H9 (cell line): ENCODE measurements around the gene IRF6. TPM values are rescaled to one million over a fixed set of nuclear protein-coding genes. Genes with fewer than 3 reads are reported as not detected.

Experiments
- DNase-seq: peaks from one replicate; pipeline ENCODE4 v3.0.0-alpha.2; 2017
- H2AFZ ChIP-seq: one replicate; pipeline ENCODE4 v1.6.1; 2013; ENCODE audit warnings: mild to moderate bottlenecking, low read length, control low read depth, moderate library complexity
- H2AK5ac ChIP-seq: 2 replicates; pipeline ENCODE4 v1.6.1; 2013; ENCODE audit warnings: low read length, control low read depth, mixed read lengths; ENCODE audit not compliant: insufficient read length
- H2BK120ac ChIP-seq: one replicate; pipeline ENCODE4 v1.6.1; 2013; ENCODE audit warnings: low read depth, mild to moderate bottlenecking, low read length, control low read depth, inconsistent platforms; ENCODE audit not compliant: poor library complexity, severe bottlenecking
- H2BK12ac ChIP-seq: 2 replicates; pipeline ENCODE4 v1.6.1; 2013; ENCODE audit warnings: low read length, control low read depth, mixed read lengths, low read depth; ENCODE audit not compliant: insufficient read length
- H2BK15ac ChIP-seq: 2 replicates; pipeline ENCODE4 v1.6.1; 2013; ENCODE audit warnings: low read depth, low read length, control low read depth
- H2BK20ac ChIP-seq: one replicate; pipeline ENCODE4 v1.6.1; 2013; ENCODE audit warnings: low read depth, mild to moderate bottlenecking, low read length, control low read depth, inconsistent platforms; ENCODE audit not compliant: poor library complexity, severe bottlenecking
- H2BK5ac ChIP-seq: 2 replicates; pipeline ENCODE4 v1.6.1; 2013; ENCODE audit warnings: low read length, control low read depth, mixed read lengths; ENCODE audit not compliant: insufficient read length
- H3K14ac ChIP-seq: 2 replicates; pipeline ENCODE4 v1.6.1; 2013; ENCODE audit warnings: low read length, control low read depth; ENCODE audit not compliant: insufficient read depth
- H3K18ac ChIP-seq: 2 replicates; pipeline ENCODE4 v1.6.1; 2013; ENCODE audit warnings: low read depth, mild to moderate bottlenecking, mixed read lengths, low read length, control low read depth; ENCODE audit not compliant: insufficient read length
- H3K23ac ChIP-seq: 2 replicates; pipeline ENCODE4 v1.6.1; 2013; ENCODE audit warnings: low read length, control low read depth, mixed read lengths, low read depth; ENCODE audit not compliant: insufficient read length
- H3K23me2 ChIP-seq: 2 replicates; pipeline ENCODE4 v1.6.1; 2013; ENCODE audit warnings: low read depth, mild to moderate bottlenecking, mixed read lengths, low read length, control low read depth; ENCODE audit not compliant: insufficient read length, poor library complexity, severe bottlenecking
- H3K27ac ChIP-seq: 2 replicates; pipeline ENCODE4 v1.5.1; 2013; ENCODE audit warnings: low read length, control low read depth, mixed read lengths, low read depth; ENCODE audit not compliant: insufficient read length
- H3K27me3 ChIP-seq: 2 replicates; pipeline ENCODE4 v1.6.1; 2013; ENCODE audit warnings: low read length, control low read depth, inconsistent platforms; ENCODE audit not compliant: insufficient read depth
- H3K4ac ChIP-seq: 2 replicates; pipeline ENCODE4 v1.6.1; 2013; ENCODE audit warnings: low read depth, mild to moderate bottlenecking, control low read depth, inconsistent platforms, low read length, moderate library complexity
- H3K4me1 ChIP-seq: 2 replicates; pipeline ENCODE4 v1.6.1; 2013; ENCODE audit warnings: low read length, control low read depth, inconsistent platforms; ENCODE audit not compliant: insufficient read depth
- H3K4me2 ChIP-seq: 2 replicates; pipeline ENCODE4 v1.6.1; 2013; ENCODE audit warnings: low read length, control low read depth, mixed read lengths; ENCODE audit not compliant: insufficient read length, insufficient read depth
- H3K56ac ChIP-seq: 2 replicates; pipeline ENCODE4 v1.6.1; 2013; ENCODE audit warnings: low read depth, mild to moderate bottlenecking, mixed read lengths, low read length, control low read depth; ENCODE audit not compliant: insufficient read length
- H3K79me1 ChIP-seq: 2 replicates; pipeline ENCODE4 v1.6.1; 2013; ENCODE audit warnings: low read depth, mild to moderate bottlenecking, moderate library complexity, low read length, control low read depth, inconsistent platforms; ENCODE audit not compliant: insufficient read depth, poor library complexity, severe bottlenecking
- H3K79me2 ChIP-seq: 2 replicates; pipeline ENCODE4 v1.6.1; 2013; ENCODE audit warnings: low read length, control low read depth, inconsistent platforms; ENCODE audit not compliant: insufficient read depth
- H3K9ac ChIP-seq: 2 replicates; pipeline ENCODE4 v1.6.1; 2013; ENCODE audit warnings: low read length, control low read depth, mixed read lengths; ENCODE audit not compliant: insufficient read length; ENCODE audit errors: extremely low read depth
- H3K9me3 ChIP-seq: one replicate; pipeline ENCODE4 v1.6.1; 2013; ENCODE audit warnings: low read depth, low read length, inconsistent platforms; ENCODE audit not compliant: control insufficient read depth
- H3T11ph ChIP-seq: one replicate; pipeline ENCODE4 v1.6.1; 2013; ENCODE audit warnings: mild to moderate bottlenecking, low read length, control low read depth, inconsistent platforms
- H4K20me1 ChIP-seq: one replicate; pipeline ENCODE4 v1.6.1; 2013; ENCODE audit not compliant: control insufficient read depth, insufficient read length, insufficient read depth
- H4K5ac ChIP-seq: 2 replicates; pipeline ENCODE4 v1.6.1; 2013; ENCODE audit warnings: low read depth, mild to moderate bottlenecking, mixed read lengths, low read length, control low read depth; ENCODE audit not compliant: insufficient read length
- H4K8ac ChIP-seq: replicated peaks from 2 replicates; pipeline ENCODE4 v1.6.1; 2013; ENCODE audit warnings: low read length, control low read depth, mixed read lengths, low read depth; ENCODE audit not compliant: insufficient read length
- H4K91ac ChIP-seq: 2 replicates; pipeline ENCODE4 v1.6.1; 2013; ENCODE audit warnings: low read depth, mild to moderate bottlenecking, moderate library complexity, mixed read lengths, low read length, control low read depth; ENCODE audit not compliant: insufficient read length
- H3K27ac Mint-ChIP-seq, 3 experiments: 2 replicates in 2 of 3; 3 replicates in 1 of 3; pipeline ENCODE4 v1.8.0; 2020 to 2021; ENCODE audit warnings: mixed read lengths in 3 of 3, mild to moderate bottlenecking in 1 of 3, moderate library complexity in 1 of 3
- H3K27me3 Mint-ChIP-seq: 2 replicates; pipeline ENCODE4 v1.8.0; 2021; ENCODE audit warnings: low read depth, mild to moderate bottlenecking, moderate library complexity, mixed read lengths
- H3K36me3 Mint-ChIP-seq, 3 experiments: 2 replicates in 2 of 3; 3 replicates in 1 of 3; pipeline ENCODE4 v1.8.0; 2020 to 2021; ENCODE audit warnings: low read depth in 3 of 3, mixed read lengths in 3 of 3; ENCODE audit not compliant: insufficient read depth in 1 of 3
- H3K4me1 Mint-ChIP-seq, 2 experiments: 2 replicates each; pipeline ENCODE4 v1.8.0; 2020; ENCODE audit warnings: mixed read lengths in 2 of 2
- H3K4me3 Mint-ChIP-seq, 2 experiments: 2 replicates in 1 of 2; 3 replicates in 1 of 2; pipeline ENCODE4 v1.8.0; 2020 to 2021; ENCODE audit warnings: mild to moderate bottlenecking in 2 of 2, mixed read lengths in 2 of 2, moderate library complexity in 1 of 2
- H3K9me3 Mint-ChIP-seq, 2 experiments: 2 replicates in 1 of 2; 3 replicates in 1 of 2; pipeline ENCODE4 v1.8.0; 2020; ENCODE audit warnings: mild to moderate bottlenecking in 2 of 2, mixed read lengths in 2 of 2, moderate library complexity in 1 of 2
- CTCF ChIP-seq: fragments of 200-600 bp; sonication (generic); conservative IDR thresholded peaks from 3 replicates; pipeline ENCODE4 v1.8.0; 2021; ENCODE audit warnings: antibody characterized with exemption, mild to moderate bottlenecking
- WGBS: extraction: QIAGEN DNeasy Blood & Tissue Kit; methylation state at CpG from one replicate; pipeline ENCODE4 v1.1.7; 2013; ENCODE audit warnings: missing lambda C conversion rate, low lambda C conversion rate, mixed read lengths; ENCODE audit not compliant: insufficient read length; ENCODE audit errors: extremely low coverage; 5-methylcytosine and 5-hydroxymethylcytosine counted together
- total RNA-seq: library from RNA; stranded (reverse); gene quantifications from 2 replicates; pipeline ENCODE4 v1.2.1, GENCODE V29; 2021

The IRF6 gene
- total RNA-seq, 1 experiment from 2014 or later = 7.1 TPM

- Histone ChIP-seq H3K18ac (no peak overlapping the region), H3K79me2 (no peaks in the 10 kb centered on the region), H2BK5ac (no peak overlapping the region), H2AK5ac (no peak overlapping the region), H2BK120ac (no peak overlapping the region), H3T11ph (no peak overlapping the region), H3K9ac (no peak overlapping the region), H2BK20ac (no peak overlapping the region), H2BK15ac (no peak overlapping the region), H3K27ac (no peak overlapping the region), H4K5ac (no peak overlapping the region), H4K20me1 (no peaks in the 10 kb centered on the region), H3K27me3 (no peaks in the 10 kb centered on the region), H3K23me2 (no peaks in the 10 kb centered on the region), H4K8ac (no peak overlapping the region), H3K4me2 (no peak overlapping the region), H4K91ac (no peak overlapping the region), H3K14ac (no peak overlapping the region), H2BK12ac (no peak overlapping the region), H3K4ac (no peak overlapping the region), H3K23ac (no peak overlapping the region), H3K9me3 (no peaks in the 10 kb centered on the region), H2AFZ (no peak overlapping the region), H3K79me1 (no peaks in the 10 kb centered on the region), H3K56ac (no peak overlapping the region), H3K4me1 (no peaks in the 10 kb centered on the region)
- Mint-ChIP-seq H3K27me3 (peaks cover 37% of the 10 kb centered on the region), H3K4me3 (no peak overlapping the region), H3K9me3 (no peaks in the 10 kb centered on the region), H3K27ac (peak overlapping the region in 1 of 3 experiments; percentile 71; a peak in 1 of 7 replicates), H3K4me1 (no peaks in the 10 kb centered on the region), H3K36me3 (no peaks in the 10 kb centered on the region)
- WGBS = no CpG with 5 or more reads among the region's 5 CpGs
- no peak for DNase-seq
- TF ChIP-seq CTCF = no peak
These were observed 49.1 kb downstream of the IRF6 start for GRCh38 chr1:209756615-209757445.
